DND-41 (cell line): ENCODE results near the gene TAGLN2.

ENCODE experiments used
- ATAC-seq: fragments of 200-7000 bp; cut with Tn5 transposase; 3 replicates; pipeline ENCODE4 v1.9.1; 2021; ENCODE audit warnings: low read depth; ENCODE audit not compliant: insufficient read depth
- DNase-seq: peaks from one replicate; pipeline ENCODE4 v3.0.0-alpha.2; 2020
- H2AFZ ChIP-seq: 2 replicates; pipeline ENCODE4 v1.6.0; 2012; ENCODE audit warnings: low read depth, low read length
- H3K27ac ChIP-seq: 2 replicates; pipeline ENCODE4 v1.5.1; 2012; ENCODE audit warnings: low read length, inconsistent platforms
- H3K27me3 ChIP-seq: fragments of 200-600 bp; sonication (generic); 2 replicates; pipeline ENCODE4 v1.6.0; 2012; ENCODE audit warnings: low read length, mild to moderate bottlenecking, inconsistent platforms; ENCODE audit not compliant: insufficient read depth, poor library complexity
- H3K36me3 ChIP-seq: 2 replicates; pipeline ENCODE4 v1.5.1; 2012; ENCODE audit warnings: low read length, inconsistent platforms; ENCODE audit not compliant: insufficient read depth
- H3K4me1 ChIP-seq: 2 replicates; pipeline ENCODE4 v1.5.1; 2012; ENCODE audit warnings: mild to moderate bottlenecking, low read length; ENCODE audit not compliant: insufficient read depth
- H3K4me2 ChIP-seq: 2 replicates; pipeline ENCODE4 v1.6.0; 2012; ENCODE audit warnings: mild to moderate bottlenecking, moderate library complexity, low read length, inconsistent platforms; ENCODE audit not compliant: insufficient read depth
- H3K4me3 ChIP-seq, 2 experiments: fragments of 200-600 bp in 1 of 2; shearing (Covaris generic) in 1 of 2; 2 replicates each; pipeline ENCODE4 v1.5.1; 2012 to 2016; ENCODE audit warnings: inconsistent platforms in 2 of 2, low read length in 2 of 2, mild to moderate bottlenecking in 2 of 2, low read depth in 1 of 2, moderate library complexity in 1 of 2
- H3K79me2 ChIP-seq: 2 replicates; pipeline ENCODE4 v1.6.0; 2012; ENCODE audit warnings: low read length, inconsistent platforms; ENCODE audit not compliant: insufficient read depth
- H3K9ac ChIP-seq: 2 replicates; pipeline ENCODE4 v1.6.0; 2012; ENCODE audit warnings: low read depth, mild to moderate bottlenecking, inconsistent platforms, low read length, moderate library complexity
- H3K9me3 ChIP-seq: 2 replicates; pipeline ENCODE4 v1.5.1; 2012; ENCODE audit warnings: low read length, moderate library complexity, mild to moderate bottlenecking, inconsistent platforms; ENCODE audit not compliant: insufficient read depth, severe bottlenecking
- H4K20me1 ChIP-seq: 2 replicates; pipeline ENCODE4 v1.6.0; 2012; ENCODE audit warnings: low read length; ENCODE audit not compliant: insufficient read depth
- CTCF ChIP-seq: IDR thresholded peaks from 2 replicates; pipeline ENCODE4 v1.5.1; 2012; ENCODE audit warnings: borderline replicate concordance, low read length, moderate library complexity, mild to moderate bottlenecking; ENCODE audit not compliant: poor library complexity, severe bottlenecking; ENCODE audit errors: extremely low read depth
- EZH2 ChIP-seq: IDR thresholded peaks from 3 replicates; pipeline ENCODE4 v1.6.1; 2012; ENCODE audit warnings: borderline replicate concordance, low read depth, mild to moderate bottlenecking, moderate library complexity, low read length, inconsistent platforms; ENCODE audit not compliant: severe bottlenecking

The TAGLN2 gene

GRCh38 chr1:159960721-159961381, 35.5 kb upstream of the TAGLN2 start:
- H3K36me3 ChIP-seq: no peaks in the 10 kb centered on the region
- DNase-seq (no peak), ATAC-seq (no peak)
- H2AFZ ChIP-seq: no peak overlapping the region
- no peaks in the 10 kb centered on the region for H4K20me1 ChIP-seq
- no peak overlapping the region for H3K9ac ChIP-seq
- H3K79me2 ChIP-seq: no peaks in the 10 kb centered on the region
- H3K4me1 ChIP-seq: no peaks in the 10 kb centered on the region
- H3K4me2 ChIP-seq: no peak overlapping the region
- H3K27me3 ChIP-seq: peaks cover 25% of the 10 kb centered on the region
- no peak for TF ChIP-seq CTCF
- no peak for TF ChIP-seq EZH2
- no peaks in the 10 kb centered on the region for H3K9me3 ChIP-seq
- H3K27ac ChIP-seq: no peak overlapping the region
- H3K4me3 ChIP-seq: no peak overlapping the region

GRCh38 chr1:159959451-159959850, 34.1 kb upstream of the TAGLN2 start:
- H3K4me1 ChIP-seq: no peaks in the 10 kb centered on the region
- H3K4me3 ChIP-seq: no peak overlapping the region
- no peak for TF ChIP-seq EZH2
- no peak for TF ChIP-seq CTCF
- H3K4me2 ChIP-seq: no peak overlapping the region
- no peak overlapping the region for H2AFZ ChIP-seq
- ATAC-seq (no peak), DNase-seq (no peak)
- no peaks in the 10 kb centered on the region for H3K9me3 ChIP-seq
- H3K27me3 ChIP-seq: peaks cover 16% of the 10 kb centered on the region
- no peak overlapping the region for H3K27ac ChIP-seq
- H3K36me3 ChIP-seq: no peaks in the 10 kb centered on the region
- no peaks in the 10 kb centered on the region for H4K20me1 ChIP-seq
- no peak overlapping the region for H3K9ac ChIP-seq
- no peaks in the 10 kb centered on the region for H3K79me2 ChIP-seq

- Histone ChIP-seq H3K27me3 (peaks cover 16% of the 10 kb centered on the region), H3K36me3 (no peaks in the 10 kb centered on the region), H2AFZ (no peak overlapping the region), H4K20me1 (no peaks in the 10 kb centered on the region), H3K79me2 (no peaks in the 10 kb centered on the region), H3K4me3 (no peak overlapping the region), H3K4me2 (no peak overlapping the region), H3K9me3 (no peaks in the 10 kb centered on the region), H3K27ac (no peak overlapping the region), H3K4me1 (no peaks in the 10 kb centered on the region), H3K9ac (no peak overlapping the region)
- DNase-seq (no peak), ATAC-seq (no peak)
- TF ChIP-seq CTCF (no peak), EZH2 (no peak)
Observed at GRCh38 chr1:159958719-159959380, 33.5 kb upstream of the TAGLN2 start.
